ENCODE results near the gene JAZF1. TPM values are rescaled to one million over a fixed set of nuclear protein-coding genes. Genes with fewer than 3 reads are reported as not detected.

JAZF1 gene
- total RNA-seq, 1 experiment from 2014 or later, result 9.1 TPM

DNA sequence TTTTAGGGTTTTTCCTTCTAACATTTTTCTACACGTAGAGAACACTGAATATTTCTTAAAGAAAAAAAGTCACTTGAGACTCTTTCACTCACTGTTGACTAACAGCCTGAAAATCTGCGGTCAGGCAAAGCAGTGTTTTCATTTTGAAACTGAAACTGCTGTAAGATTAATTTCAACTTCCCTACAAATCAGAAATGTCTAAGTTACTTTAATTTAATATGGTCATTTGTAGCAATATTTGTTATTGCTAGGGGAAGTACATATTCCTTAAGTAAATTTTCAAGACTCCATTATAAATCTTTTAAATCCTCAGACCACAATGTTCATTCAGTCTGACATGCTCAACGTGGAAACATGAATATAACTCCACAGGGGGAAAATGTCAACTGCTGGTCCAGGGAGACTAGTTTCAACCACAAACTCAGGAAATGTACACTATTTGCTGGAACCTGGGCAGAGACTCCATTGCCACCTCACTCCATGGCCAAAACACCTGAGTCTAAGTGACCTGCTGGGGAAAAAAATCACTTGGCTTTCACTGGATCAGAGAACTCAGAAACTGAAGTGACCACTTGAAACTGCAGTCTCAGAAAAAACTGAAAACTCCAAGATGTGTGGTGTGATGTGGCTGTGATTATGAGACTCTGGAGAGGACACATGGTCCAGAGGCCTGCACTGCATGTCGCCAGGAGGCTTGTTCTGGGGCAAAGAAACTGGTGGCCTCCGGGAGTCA is 279.4 kb downstream of the JAZF1 start:
- no CpG with 5 or more reads among the region's 5 CpGs for WGBS (ENCODE audit: extremely low coverage, insufficient read length, low lambda C conversion rate)

More for the DNA sequence above, 279.4 kb downstream of the JAZF1 start:
- H3K23me2 ChIP-seq (ENCODE audit: insufficient read length, low read depth, low read length, poor library complexity, severe bottlenecking), result no peaks in the 10 kb centered on the region
- H3K56ac ChIP-seq (ENCODE audit: insufficient read length, low read depth, low read length), result no peak overlapping the region
- no peak overlapping the region for H3K4ac ChIP-seq (ENCODE audit: low read depth, low read length)
- no peak overlapping the region for H3K27ac ChIP-seq (ENCODE audit: insufficient read length, low read depth, low read length)
- H2BK5ac ChIP-seq (ENCODE audit: insufficient read length, low read length), result no peak overlapping the region
- H4K20me1 ChIP-seq (ENCODE audit: control insufficient read depth, insufficient read depth, insufficient read length), result no peaks in the 10 kb centered on the region
- H2AFZ ChIP-seq (ENCODE audit: low read length), result no peak overlapping the region
- no peak overlapping the region for H3K4me2 ChIP-seq (ENCODE audit: insufficient read depth, insufficient read length, low read length)
- H3K27me3 Mint-ChIP-seq (ENCODE audit: low read depth), result no peaks in the 10 kb centered on the region
- no peak overlapping the region for H2BK15ac ChIP-seq (ENCODE audit: low read depth, low read length)
- H3K4me3 Mint-ChIP-seq, result no peak overlapping the region
- H3K9ac ChIP-seq (ENCODE audit: extremely low read depth, insufficient read length, low read length), result no peak overlapping the region
- no peak overlapping the region for H2BK20ac ChIP-seq (ENCODE audit: low read depth, low read length, poor library complexity, severe bottlenecking)
- H3K4me1 ChIP-seq (ENCODE audit: insufficient read depth, low read length), result peaks cover 6% of the 10 kb centered on the region; the same call in 1 of the 2 replicates
- H4K8ac ChIP-seq (replicated peaks; ENCODE audit: insufficient read length, low read depth, low read length), result no peak overlapping the region
- H3K9me3 ChIP-seq (ENCODE audit: control insufficient read depth, low read depth, low read length), result no peaks in the 10 kb centered on the region
- 0 out of 2 replicates have a peak, but pooled peaks cover 2% of the 10 kb centered on the region for H3K79me2 ChIP-seq (ENCODE audit: insufficient read depth, low read length)
- H4K5ac ChIP-seq (ENCODE audit: insufficient read length, low read depth, low read length), result no peak overlapping the region
- no peak overlapping the region for H4K91ac ChIP-seq (ENCODE audit: insufficient read length, low read depth, low read length)
- H2BK12ac ChIP-seq (ENCODE audit: insufficient read length, low read depth, low read length), result no peak overlapping the region
- H3K14ac ChIP-seq (ENCODE audit: insufficient read depth, low read length), result no peak overlapping the region
- H3K23ac ChIP-seq (ENCODE audit: insufficient read length, low read depth, low read length), result no peak overlapping the region
- no peak overlapping the region for H2BK120ac ChIP-seq (ENCODE audit: low read depth, low read length, poor library complexity, severe bottlenecking)
- no peaks in the 10 kb centered on the region for H3K36me3 Mint-ChIP-seq (ENCODE audit: insufficient read depth in 1 of 3, low read depth in 3 of 3)
- H2AK5ac ChIP-seq (ENCODE audit: insufficient read length, low read length), result no peak overlapping the region
- H3K9me3 Mint-ChIP-seq, result no peaks in the 10 kb centered on the region
- H3K18ac ChIP-seq (ENCODE audit: insufficient read length, low read depth, low read length), result no peak overlapping the region
- no peak overlapping the region for H3T11ph ChIP-seq (ENCODE audit: low read length)
- H3K79me1 ChIP-seq (ENCODE audit: insufficient read depth, low read depth, low read length, poor library complexity, severe bottlenecking), result no peaks in the 10 kb centered on the region
- no peak overlapping the region; a peak in 1 of 7 replicates for H3K27ac Mint-ChIP-seq
- H3K27me3 ChIP-seq (ENCODE audit: insufficient read depth, low read length), result no peaks in the 10 kb centered on the region
- DNase-seq, result no peak
- H3K4me1 Mint-ChIP-seq, result peaks cover 36% of the 10 kb centered on the region in 2 experiments
- TF ChIP-seq, protein P1, sequence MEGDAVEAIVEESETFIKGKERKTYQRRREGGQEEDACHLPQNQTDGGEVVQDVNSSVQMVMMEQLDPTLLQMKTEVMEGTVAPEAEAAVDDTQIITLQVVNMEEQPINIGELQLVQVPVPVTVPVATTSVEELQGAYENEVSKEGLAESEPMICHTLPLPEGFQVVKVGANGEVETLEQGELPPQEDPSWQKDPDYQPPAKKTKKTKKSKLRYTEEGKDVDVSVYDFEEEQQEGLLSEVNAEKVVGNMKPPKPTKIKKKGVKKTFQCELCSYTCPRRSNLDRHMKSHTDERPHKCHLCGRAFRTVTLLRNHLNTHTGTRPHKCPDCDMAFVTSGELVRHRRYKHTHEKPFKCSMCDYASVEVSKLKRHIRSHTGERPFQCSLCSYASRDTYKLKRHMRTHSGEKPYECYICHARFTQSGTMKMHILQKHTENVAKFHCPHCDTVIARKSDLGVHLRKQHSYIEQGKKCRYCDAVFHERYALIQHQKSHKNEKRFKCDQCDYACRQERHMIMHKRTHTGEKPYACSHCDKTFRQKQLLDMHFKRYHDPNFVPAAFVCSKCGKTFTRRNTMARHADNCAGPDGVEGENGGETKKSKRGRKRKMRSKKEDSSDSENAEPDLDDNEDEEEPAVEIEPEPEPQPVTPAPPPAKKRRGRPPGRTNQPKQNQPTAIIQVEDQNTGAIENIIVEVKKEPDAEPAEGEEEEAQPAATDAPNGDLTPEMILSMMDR (conservative IDR thresholded peaks at IDR 0.05), result no peak
